A673 (cell line): ENCODE results near the gene CHD9NB.

Source experiments
- CTCF ChIP-seq: fragments of 300-800, 200-600 bp; sonication (generic); conservative IDR thresholded peaks from 2 replicates; pipeline ENCODE4 v1.5.1; 2017; ENCODE audit warnings: low read depth, mild to moderate bottlenecking, antibody characterized with exemption, low read length, moderate library complexity, mixed read lengths
- EZH2 ChIP-seq: fragments of 200-600 bp; sonication (generic); IDR thresholded peaks from 2 replicates; pipeline ENCODE4 v1.6.1; 2017; ENCODE audit warnings: borderline replicate concordance, low read depth, mild to moderate bottlenecking, mixed read lengths, antibody characterized with exemption, low read length; ENCODE audit not compliant: poor library complexity, severe bottlenecking

- TF ChIP-seq CTCF (no peak), EZH2 (no peak)
These were observed 45.6 kb downstream of the CHD9NB start for GRCh38 chr16:53007095-53007494.
